GM10248 (cell line): ENCODE measurements around the gene ERC2.

Experiments used
- CTCF ChIA-PET: fragments of 300-600 bp; sonication (Branson Sonifier 250); formaldehyde crosslinking; extraction: SDS; loops from one replicate; lab custom pipeline; 2021; ENCODE audit warnings: antibody characterized with exemption; lab: Yijun Ruan, JAX
- POLR2A ChIA-PET: fragments of 350-650 bp; sonication (Branson Sonifier 250); formaldehyde crosslinking; extraction: SDS; loops from one replicate; lab custom pipeline; 2020; ENCODE audit warnings: antibody characterized with exemption; lab: Yijun Ruan, JAX
- DNase-seq: peaks from one replicate; pipeline ENCODE4 v3.0.0; 2012; ENCODE audit errors: extremely low spot score
- TF ChIP-seq, protein P1 (sequence below): IDR thresholded peaks from 2 replicates; pipeline ENCODE4 v1.5.1; 2012; ENCODE audit warnings: mild to moderate bottlenecking, low read depth; ENCODE audit errors: extremely low read depth, missing control alignments, control extremely low read depth

Gene ERC2

GRCh38 chr3:56484525-56485032, 16.3 kb upstream of the ERC2 start:
- POLR2A ChIA-PET: no interaction called here
- no peak for DNase-seq
- TF ChIP-seq, protein P1, sequence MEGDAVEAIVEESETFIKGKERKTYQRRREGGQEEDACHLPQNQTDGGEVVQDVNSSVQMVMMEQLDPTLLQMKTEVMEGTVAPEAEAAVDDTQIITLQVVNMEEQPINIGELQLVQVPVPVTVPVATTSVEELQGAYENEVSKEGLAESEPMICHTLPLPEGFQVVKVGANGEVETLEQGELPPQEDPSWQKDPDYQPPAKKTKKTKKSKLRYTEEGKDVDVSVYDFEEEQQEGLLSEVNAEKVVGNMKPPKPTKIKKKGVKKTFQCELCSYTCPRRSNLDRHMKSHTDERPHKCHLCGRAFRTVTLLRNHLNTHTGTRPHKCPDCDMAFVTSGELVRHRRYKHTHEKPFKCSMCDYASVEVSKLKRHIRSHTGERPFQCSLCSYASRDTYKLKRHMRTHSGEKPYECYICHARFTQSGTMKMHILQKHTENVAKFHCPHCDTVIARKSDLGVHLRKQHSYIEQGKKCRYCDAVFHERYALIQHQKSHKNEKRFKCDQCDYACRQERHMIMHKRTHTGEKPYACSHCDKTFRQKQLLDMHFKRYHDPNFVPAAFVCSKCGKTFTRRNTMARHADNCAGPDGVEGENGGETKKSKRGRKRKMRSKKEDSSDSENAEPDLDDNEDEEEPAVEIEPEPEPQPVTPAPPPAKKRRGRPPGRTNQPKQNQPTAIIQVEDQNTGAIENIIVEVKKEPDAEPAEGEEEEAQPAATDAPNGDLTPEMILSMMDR: no peak
- CTCF ChIA-PET: interaction anchor here (2.0 to 3.0 kb wide), 2 partner anchors 10 kb away, joined by 8 to 22 read pairs; no protein-coding TSS in a partner anchor

- DNase-seq: no peak
- TF ChIP-seq, protein P1: no peak
- CTCF ChIA-PET: interaction anchor here (0.7 to 3.0 kb wide), 2 partner anchors 11 kb away, joined by 6 to 22 read pairs; no protein-coding TSS in a partner anchor
- POLR2A ChIA-PET: no interaction called here
These were observed 15.9 kb upstream of the ERC2 start for GRCh38 chr3:56484122-56484521.

DNA sequence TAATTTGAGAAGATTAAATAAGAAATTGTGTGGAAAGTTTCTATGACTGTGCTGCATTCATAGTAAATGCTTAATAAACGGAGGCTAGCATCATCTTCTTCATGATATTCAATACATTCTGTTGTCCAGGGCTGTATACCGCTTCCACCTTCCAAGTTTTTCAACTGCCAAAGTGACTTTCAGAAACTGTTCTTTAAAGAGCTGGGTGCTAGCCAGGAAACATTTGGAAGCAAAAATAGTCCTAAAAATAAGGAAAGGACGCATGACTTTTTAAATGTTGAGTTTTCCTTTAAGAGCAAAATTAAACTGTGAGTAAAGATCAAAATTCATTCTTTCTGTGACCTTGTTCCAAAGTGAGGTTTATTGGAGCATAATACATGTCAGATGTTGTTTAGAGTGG, 9.4 kb upstream of the ERC2 start:
- DNase-seq: no peak
- POLR2A ChIA-PET: no interaction called here
- TF ChIP-seq, protein P1: no peak
- CTCF ChIA-PET: no interaction called here

DNA sequence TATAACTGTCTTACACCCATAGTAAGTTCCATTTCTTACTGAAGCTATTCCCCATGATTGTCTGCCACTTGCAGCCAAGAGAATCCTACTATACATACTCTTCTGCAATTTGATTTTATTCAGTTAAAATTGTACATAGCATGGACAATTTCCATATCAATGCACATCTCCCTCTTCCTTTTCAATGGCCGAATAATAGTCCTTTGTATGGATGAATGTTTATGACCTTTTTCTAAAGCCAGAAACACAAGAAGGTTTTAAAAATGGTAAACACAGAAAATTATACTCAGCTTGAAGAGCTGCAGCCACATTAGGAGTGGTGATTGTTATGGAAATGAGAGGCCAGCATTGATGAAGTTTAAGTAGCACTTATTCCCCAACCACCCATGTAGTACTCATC, 8.5 kb upstream of the ERC2 start:
- ChIA-PET POLR2A (no interaction called here), CTCF (no interaction called here)
- TF ChIP-seq, protein P1: no peak
- DNase-seq: no peak

- DNase-seq: no peak
- TF ChIP-seq, protein P1: no peak
- ChIA-PET POLR2A (no interaction called here), CTCF (interaction anchor here (1.1 kb wide), 1 partner anchor 25 kb away, joined by 3 read pairs; no protein-coding TSS in a partner anchor)
These were observed 3.5 kb upstream of the ERC2 start for GRCh38 chr3:56471771-56472170.

DNA sequence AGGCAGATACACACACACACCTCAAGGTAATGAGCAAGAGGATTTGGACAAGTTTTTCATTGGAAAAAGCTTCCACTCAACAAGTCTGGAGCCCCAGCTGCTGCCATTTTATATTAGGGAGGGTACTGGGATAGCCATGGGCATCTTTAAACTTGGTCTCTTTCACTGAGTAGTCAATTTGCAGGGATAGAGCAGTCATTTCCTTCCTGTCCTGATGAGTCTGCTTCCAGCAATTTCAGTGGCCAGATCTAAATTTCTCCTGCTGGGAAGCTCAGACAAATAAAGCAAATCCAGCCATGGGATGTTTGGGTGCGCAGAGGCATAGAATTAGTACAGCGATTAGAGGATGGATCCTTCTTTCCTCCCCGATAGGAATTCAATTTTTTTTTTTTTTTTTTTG, 874 bp upstream of the ERC2 start:
- ChIA-PET CTCF (no interaction called here), POLR2A (no interaction called here)
- DNase-seq: no peak
- TF ChIP-seq, protein P1: no peak
